Activated naive CD8-positive, alpha-beta T cell treated with anti-CD3 and anti-CD28 coated beads, Interleukin-2, amount 50 U/mL, for 16 hours (primary cell): Measurements from ENCODE around the gene MYH14.
A peak's percentile ranks its signal among the peaks of the same experiment; 100 is the strongest.
"Not testable (repeated sequence)": the region's sequence is repeated elsewhere in the genome, so short reads cannot be mapped to it uniquely, and the experiment has no call there.

ENCODE experiments used
- DNase-seq: peaks from one replicate; pipeline ENCODE4 v3.0.0-alpha.2; 2020; ENCODE audit warnings: low read depth, low spot score

MYH14 gene

GRCh38 chr19:50317115-50317514, 113.7 kb downstream of the MYH14 start:
- no peak for DNase-seq

- no peak for DNase-seq
Measured at GRCh38 chr19:50318438-50318837, 115.0 kb downstream of the MYH14 start.

- no peak for DNase-seq
Measured at GRCh38 chr19:50319156-50319555, 115.7 kb downstream of the MYH14 start.

- no peak for DNase-seq
Measured at GRCh38 chr19:50320051-50320450, 116.6 kb downstream of the MYH14 start.

GRCh38 chr19:50320596-50320995, 117.2 kb downstream of the MYH14 start:
- no peak for DNase-seq

GRCh38 chr19:50321831-50322230, 118.4 kb downstream of the MYH14 start:
- no peak for DNase-seq

GRCh38 chr19:50322234-50322633, 118.8 kb downstream of the MYH14 start:
- DNase-seq: no peak

GRCh38 chr19:50322931-50323781, 119.7 kb downstream of the MYH14 start:
- DNase-seq: no peak

- DNase-seq: no peak
Measured at GRCh38 chr19:50323782-50324133, 120.3 kb downstream of the MYH14 start.

GRCh38 chr19:50324331-50324730, 120.9 kb downstream of the MYH14 start:
- DNase-seq: no peak

GRCh38 chr19:50325310-50326100, 122.1 kb downstream of the MYH14 start:
- DNase-seq: peak; percentile 14

- no peak for DNase-seq
Measured at GRCh38 chr19:50326101-50326664, 122.8 kb downstream of the MYH14 start.

- DNase-seq: no peak
Measured at GRCh38 chr19:50327013-50327412, 123.6 kb downstream of the MYH14 start.

- DNase-seq: no peak
Measured at GRCh38 chr19:50327461-50328223, 124.2 kb downstream of the MYH14 start.

- DNase-seq: no peak
Measured at GRCh38 chr19:50328224-50328872, 124.9 kb downstream of the MYH14 start.

- no peak for DNase-seq
Measured at GRCh38 chr19:50328873-50329145, 125.4 kb downstream of the MYH14 start.

- peak; percentile 72 for DNase-seq
Measured at GRCh38 chr19:50329146-50329925, 125.9 kb downstream of the MYH14 start, which contains the start of gene KCNC3. Gene KCNC3 (minus strand): TSS chr19:50329377. CDS start chr19:50329082, 295 bp downstream.

GRCh38 chr19:50329926-50330294, 126.5 kb downstream of the MYH14 start:
- not testable (repeated sequence) for DNase-seq

- DNase-seq: peak; percentile 43
Measured at GRCh38 chr19:50330365-50331078, 127.1 kb downstream of the MYH14 start.
